GM19035 (cell line): ENCODE data around the gene HMCN2.

Experiments used
- ATAC-seq: cut with Tn5 transposase; IDR thresholded peaks from one replicate; pipeline ENCODE4 v1.9.1; 2021; ENCODE audit not compliant: unreplicated experiment

HMCN2 gene

GRCh38 chr9:130288926-130289690 lies 23.5 kb downstream of the HMCN2 start:
- ATAC-seq, result no peak

GRCh38 chr9:130289711-130290241 lies 24.2 kb downstream of the HMCN2 start:
- no peak for ATAC-seq

- ATAC-seq, result no peak
These were observed 25.0 kb downstream of the HMCN2 start for GRCh38 chr9:130290291-130291181.

- no peak for ATAC-seq
These were observed 25.9 kb downstream of the HMCN2 start for GRCh38 chr9:130291474-130291873.

- ATAC-seq, result no peak
These were observed 26.5 kb downstream of the HMCN2 start for GRCh38 chr9:130292106-130292505.

- ATAC-seq, result no peak
These were observed 29.1 kb downstream of the HMCN2 start for GRCh38 chr9:130294664-130295063.

GRCh38 chr9:130295431-130295830 lies 29.9 kb downstream of the HMCN2 start:
- no peak for ATAC-seq

GRCh38 chr9:130295945-130296782 lies 30.6 kb downstream of the HMCN2 start:
- no peak for ATAC-seq

GRCh38 chr9:130296783-130297055 lies 31.2 kb downstream of the HMCN2 start:
- no peak for ATAC-seq

- no peak for ATAC-seq
These were observed 31.8 kb downstream of the HMCN2 start for GRCh38 chr9:130297371-130297770.

GRCh38 chr9:130298662-130299279 lies 33.2 kb downstream of the HMCN2 start:
- no peak for ATAC-seq

- no peak for ATAC-seq
These were observed 34.4 kb downstream of the HMCN2 start for GRCh38 chr9:130299785-130300615.

GRCh38 chr9:130300739-130301138 lies 35.2 kb downstream of the HMCN2 start:
- ATAC-seq, result no peak

- ATAC-seq, result no peak
These were observed 36.1 kb downstream of the HMCN2 start for GRCh38 chr9:130301483-130302286.

GRCh38 chr9:130302785-130303612 lies 37.4 kb downstream of the HMCN2 start:
- no peak for ATAC-seq

- ATAC-seq, result no peak
These were observed 38.1 kb downstream of the HMCN2 start for GRCh38 chr9:130303613-130304055.

GRCh38 chr9:130304116-130304515 lies 38.6 kb downstream of the HMCN2 start:
- no peak for ATAC-seq

GRCh38 chr9:130304643-130305042 lies 39.1 kb downstream of the HMCN2 start:
- ATAC-seq, result no peak
